Cardiac ventricle fibroblast (primary cell): ENCODE results near the gene GSAP. TPM values are rescaled to one million over a fixed set of nuclear protein-coding genes. Genes with fewer than 3 reads are reported as not detected.

ENCODE experiments used
- total RNA-seq: library from RNA; depleted of rRNA; stranded (reverse); fragments of >200 nt; gene quantifications from 2 replicates; pipeline ENCODE4 v1.2.3, GENCODE V29; 2015

GSAP gene
- 0.62 and 1.3 TPM in 2 replicates for total RNA-seq

DNA sequence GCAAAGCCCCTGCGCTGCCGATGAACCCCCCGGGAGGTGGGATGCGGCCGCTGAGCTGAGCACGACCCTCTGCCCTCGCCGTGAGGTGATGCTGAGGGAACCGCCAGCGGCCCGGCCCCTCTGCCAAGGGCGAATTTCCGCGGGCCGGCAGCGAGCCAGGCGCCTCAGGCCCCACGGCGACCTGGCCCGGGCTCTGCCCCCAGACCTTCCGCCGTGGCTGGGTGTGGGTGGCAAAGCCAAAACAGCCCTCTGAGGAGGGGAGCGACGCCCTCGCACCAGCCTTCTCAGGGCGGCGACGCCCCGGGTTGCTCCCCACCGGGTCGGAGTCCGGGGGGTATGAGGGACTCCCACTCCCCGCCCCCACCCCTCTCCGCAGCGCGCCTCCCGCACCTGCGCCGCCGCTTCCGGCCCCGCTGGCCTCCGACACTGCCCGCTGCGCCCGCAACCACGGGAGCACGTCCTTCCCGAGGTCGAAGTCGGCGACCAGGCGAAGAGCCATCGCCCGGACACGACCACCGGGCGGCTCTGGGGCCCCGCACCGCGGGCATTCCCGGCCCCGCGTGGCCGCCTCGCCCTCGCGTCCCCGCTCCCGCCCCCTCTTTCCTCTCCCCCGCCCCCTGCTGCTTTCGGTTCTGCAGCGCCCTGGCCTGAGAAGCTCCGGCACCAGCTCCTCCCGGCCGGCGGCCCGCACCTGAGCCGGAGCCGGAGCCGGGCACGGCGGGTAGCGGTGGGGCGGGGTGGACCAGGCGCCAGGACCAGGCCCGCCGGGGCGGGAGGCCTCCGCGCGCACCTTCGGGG lies at the start of gene GSAP:
TSS of gene GSAP (minus strand) at position 527 of the 798 bp plus-strand sequence. CDS start at position 499, 28 bp downstream.

Other genes starting within 250 kb of the GSAP start
- gene FGL2, start 216.5 kb downstream of the GSAP start, total RNA-seq: 0.54 and 0.75 TPM in 2 replicates
- gene PTPN12, start 120.9 kb upstream of the GSAP start, total RNA-seq: 46.0 and 48.7 TPM in 2 replicates